ENCODE measurements around the gene SPEF1.

- TF ChIP-seq, protein P1, sequence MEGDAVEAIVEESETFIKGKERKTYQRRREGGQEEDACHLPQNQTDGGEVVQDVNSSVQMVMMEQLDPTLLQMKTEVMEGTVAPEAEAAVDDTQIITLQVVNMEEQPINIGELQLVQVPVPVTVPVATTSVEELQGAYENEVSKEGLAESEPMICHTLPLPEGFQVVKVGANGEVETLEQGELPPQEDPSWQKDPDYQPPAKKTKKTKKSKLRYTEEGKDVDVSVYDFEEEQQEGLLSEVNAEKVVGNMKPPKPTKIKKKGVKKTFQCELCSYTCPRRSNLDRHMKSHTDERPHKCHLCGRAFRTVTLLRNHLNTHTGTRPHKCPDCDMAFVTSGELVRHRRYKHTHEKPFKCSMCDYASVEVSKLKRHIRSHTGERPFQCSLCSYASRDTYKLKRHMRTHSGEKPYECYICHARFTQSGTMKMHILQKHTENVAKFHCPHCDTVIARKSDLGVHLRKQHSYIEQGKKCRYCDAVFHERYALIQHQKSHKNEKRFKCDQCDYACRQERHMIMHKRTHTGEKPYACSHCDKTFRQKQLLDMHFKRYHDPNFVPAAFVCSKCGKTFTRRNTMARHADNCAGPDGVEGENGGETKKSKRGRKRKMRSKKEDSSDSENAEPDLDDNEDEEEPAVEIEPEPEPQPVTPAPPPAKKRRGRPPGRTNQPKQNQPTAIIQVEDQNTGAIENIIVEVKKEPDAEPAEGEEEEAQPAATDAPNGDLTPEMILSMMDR (IDR thresholded peaks at IDR 0.05), result no peak
- no peak for TF ChIP-seq POLR2A (IDR thresholded peaks at IDR 0.05)
- TF ChIP-seq EP300 (IDR thresholded peaks at IDR 0.05), result no peak
Observed at GRCh38 chr20:3728354-3728753, 52.9 kb downstream of the SPEF1 start.
